ENCODE data around the gene SEL1L2.

The SEL1L2 gene

GRCh38 chr20:13810446-13810845, 180.0 kb downstream of the SEL1L2 start:
- DNase-seq: no peak

- no peak for DNase-seq
These were observed 180.6 kb downstream of the SEL1L2 start for GRCh38 chr20:13809855-13810254.

DNA sequence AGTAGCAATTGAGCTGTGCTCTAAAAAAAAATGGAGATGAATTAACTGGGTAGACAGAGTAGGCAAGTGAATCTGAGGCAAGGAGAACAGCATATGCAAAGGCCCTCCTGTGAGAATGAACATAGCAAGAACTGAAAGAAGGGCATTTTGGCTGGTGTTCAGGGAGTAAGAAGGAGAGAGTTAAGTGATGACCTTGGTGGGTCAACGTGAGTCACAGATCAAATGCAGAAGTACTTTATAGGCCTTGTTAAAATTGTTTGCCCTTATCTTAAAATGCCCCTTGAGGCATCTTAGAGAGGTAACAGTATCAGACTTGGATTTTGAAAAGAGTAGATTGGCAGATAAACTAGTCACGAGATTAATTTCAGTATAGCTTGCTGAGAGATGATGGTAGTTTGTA, 181.0 kb downstream of the SEL1L2 start:
- DNase-seq: no peak

DNA sequence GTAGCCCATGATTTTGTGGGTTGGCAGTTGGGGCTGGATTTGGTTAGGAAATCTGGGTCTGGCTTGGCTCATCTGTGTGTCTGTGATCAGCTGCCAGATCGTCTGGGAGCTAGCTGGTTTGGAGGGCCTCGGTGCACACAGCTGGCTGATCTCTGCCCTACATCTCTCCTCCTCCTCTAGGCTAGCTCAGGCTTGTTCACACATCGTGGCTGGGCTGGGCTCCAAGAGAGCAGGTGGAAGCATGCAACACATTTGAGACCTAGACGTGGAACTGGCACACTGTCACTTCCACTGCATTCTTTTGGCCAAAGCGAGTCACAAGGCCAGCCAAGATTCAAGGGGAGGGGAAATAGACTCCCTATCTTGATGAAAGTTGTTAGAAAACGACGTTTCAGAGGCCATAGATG, 189.7 kb downstream of the SEL1L2 start:
- DNase-seq: no peak

DNA sequence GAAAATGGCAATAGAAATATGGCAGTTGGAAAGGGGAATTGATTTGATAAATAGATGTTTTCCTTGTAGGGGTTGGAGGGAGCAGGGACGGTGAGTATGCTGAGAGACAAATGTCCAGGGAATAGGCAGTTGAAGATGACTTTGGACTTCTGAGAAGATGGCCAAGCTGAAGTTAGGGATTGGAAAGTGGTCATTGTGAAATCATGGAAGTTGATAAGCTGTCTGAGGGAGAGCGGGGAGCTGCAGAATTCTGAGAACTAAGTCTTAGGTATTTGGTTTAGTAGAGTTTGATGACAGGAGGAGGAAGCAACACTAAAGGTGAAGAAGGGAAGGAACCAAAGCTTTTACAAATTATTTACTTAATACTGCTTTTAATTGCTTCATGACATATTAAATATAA, 190.4 kb downstream of the SEL1L2 start:
- DNase-seq: no peak

Measured in NCI-H748 treated with DMSO at 0.1 percent for 48 hours (cell line).